AG08396 (cell line): ENCODE data around the gene PKHD1.

Source experiments
- DNase-seq: peaks from one replicate; pipeline ENCODE4 v3.0.0; 2012; ENCODE audit warnings: low spot score, mixed read lengths

Gene PKHD1

DNA sequence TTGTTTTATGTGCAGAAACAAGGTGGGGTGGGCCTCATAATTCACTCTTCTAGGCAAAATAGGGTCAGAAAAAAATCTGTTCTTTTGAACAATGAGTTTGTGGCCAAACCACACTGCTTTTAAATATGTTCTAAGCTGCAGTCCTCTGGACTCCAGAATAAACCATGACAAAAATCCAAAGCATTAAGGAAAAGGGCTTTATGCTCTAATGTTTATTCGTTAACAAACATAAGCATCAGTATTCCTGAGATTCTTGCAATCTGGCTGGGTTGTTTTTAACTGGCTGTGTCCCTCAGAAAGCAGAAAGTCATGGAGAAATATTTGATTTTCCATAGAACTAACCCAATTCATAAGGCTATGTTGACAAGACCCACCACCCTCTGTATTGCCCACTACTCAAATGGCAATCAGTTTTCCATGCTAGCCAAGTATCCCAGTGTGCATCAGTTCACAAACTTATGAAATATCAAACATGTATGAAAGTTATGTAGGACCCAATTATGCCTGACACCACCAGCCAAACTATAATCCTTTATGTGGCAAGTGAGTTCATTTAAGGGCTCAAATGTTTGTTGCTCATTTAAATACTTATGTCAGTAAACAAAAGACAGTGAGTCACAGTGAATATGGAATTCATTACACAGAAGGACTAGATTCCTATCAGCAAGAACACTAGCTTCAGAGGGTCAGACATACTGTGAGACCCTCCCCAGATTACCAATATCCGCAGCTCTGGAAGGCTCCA is 45.1 kb downstream of the PKHD1 start:
- DNase-seq = no peak

DNA sequence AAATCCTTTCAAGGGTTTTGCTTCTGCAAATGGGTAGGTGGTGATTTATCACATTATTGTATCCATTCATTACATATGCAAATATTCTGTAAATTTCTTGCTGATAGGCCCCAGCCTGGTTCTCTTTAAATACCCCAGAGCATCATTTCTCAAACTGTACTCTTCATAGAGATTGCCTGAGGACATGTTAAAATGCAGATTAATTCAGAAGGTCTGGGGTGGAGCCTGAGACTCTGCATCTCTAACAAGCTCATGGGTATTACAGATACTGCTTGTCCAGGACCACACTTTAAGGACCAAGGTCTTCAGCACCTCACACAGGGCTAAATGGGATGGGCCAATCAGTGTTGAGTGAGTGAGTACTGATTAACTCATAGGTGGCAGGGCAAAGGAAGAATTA is 46.3 kb downstream of the PKHD1 start:
- DNase-seq = no peak

- DNase-seq = no peak
Measured at GRCh38 chr6:52027699-52028098, 59.7 kb downstream of the PKHD1 start.

DNA sequence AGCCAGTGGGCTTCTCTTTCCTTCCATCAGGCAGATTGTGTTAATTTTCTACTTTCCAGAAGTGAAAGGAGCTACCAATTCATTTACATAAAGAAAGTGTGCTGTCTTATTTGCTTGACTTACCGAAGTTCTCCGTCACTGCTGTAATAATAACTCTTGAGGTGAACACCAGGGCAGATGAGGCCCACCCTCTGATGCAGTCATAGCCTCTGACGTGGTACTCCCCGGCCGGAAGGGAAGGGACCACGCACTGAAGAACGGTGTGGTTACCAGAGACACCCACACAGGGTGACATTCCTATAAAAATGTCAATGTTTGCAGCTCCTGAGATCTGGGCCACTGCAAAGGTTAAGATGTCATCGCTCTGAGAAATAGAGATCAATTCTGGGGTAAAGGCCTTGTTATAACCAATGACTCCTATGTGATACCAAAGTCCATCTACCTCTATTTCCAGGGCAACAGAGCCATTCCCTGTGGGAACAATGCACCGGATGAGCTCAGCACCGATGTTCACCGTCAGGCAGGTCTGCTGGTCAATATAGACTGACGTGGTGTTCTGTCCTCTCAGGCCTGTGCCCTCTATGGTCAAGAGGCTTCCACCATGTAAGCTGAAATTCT is 62.9 kb downstream of the PKHD1 start:
- no peak for DNase-seq

- no peak for DNase-seq
Measured at GRCh38 chr6:52022675-52023074, 64.7 kb downstream of the PKHD1 start.

DNA sequence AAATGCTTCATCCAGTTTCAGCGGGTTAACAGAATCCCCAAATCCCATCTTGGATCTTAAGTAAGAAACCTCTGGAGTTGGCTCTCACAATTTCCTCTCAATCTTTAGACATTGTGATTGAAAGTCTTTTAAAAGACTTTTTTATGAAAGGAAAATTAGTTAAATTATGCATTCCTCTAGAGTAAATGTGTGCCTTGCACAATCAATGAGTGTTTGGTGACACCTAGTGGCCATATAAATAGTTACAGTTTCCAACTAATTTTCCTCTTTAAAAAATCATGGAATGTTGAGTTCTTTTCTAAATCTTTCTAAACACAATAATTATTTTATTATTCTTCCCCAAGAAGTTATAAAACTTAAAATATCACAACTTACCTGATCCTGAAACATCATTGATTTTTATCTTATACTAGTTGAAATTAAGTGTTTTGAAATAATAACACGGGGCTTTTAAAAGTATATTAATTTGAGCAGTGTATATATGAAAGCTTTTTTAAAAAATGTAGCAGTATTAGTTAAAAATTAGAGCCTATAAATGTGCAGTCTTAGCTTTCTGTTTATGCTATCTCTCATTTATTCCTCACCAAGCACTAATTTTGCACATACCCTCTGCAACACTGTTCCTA is 66.4 kb downstream of the PKHD1 start:
- DNase-seq = peak; percentile 5

GRCh38 chr6:52019881-52020280 is 67.5 kb downstream of the PKHD1 start:
- no peak for DNase-seq

- DNase-seq = no peak
Measured at GRCh38 chr6:52019092-52019491, 68.3 kb downstream of the PKHD1 start.

DNA sequence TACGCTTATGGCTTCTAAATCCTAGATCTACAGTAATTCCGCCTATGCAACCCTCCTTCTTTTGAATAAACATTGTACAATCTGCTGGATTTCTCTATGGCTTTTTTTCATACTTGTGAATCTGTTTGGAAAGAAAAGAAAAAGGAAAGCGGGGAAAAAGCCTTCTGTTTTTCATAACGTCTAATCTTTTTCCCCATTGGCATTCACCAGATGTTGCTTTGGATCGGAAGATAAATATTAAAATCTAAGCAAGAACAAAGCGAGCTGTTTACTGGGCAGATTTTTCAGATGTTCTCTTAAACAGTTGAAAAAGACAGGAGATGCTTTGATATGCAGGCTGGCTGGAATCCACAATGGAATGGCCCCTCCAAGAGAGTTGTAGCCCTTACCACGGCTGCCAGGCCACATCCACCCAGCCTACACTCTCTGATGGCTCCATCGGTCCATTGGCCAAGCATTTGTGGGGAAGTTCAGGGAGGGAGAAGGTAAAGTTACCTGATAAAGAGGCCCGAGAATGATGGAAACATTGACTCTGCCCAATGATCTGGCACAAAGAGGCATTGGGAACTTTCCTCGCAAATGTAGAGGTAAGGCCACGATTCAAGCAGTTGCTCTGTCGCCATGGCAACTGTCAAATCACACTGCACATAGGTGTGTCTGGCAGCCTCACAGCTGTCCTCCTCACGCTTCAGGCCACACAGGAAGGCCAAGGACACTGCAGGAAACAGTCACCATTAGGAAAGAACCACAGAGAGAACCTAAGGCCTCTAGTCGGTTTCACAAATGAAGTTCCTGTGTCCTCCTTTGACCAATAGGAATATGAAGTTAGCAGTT is 70.3 kb downstream of the PKHD1 start:
- no peak for DNase-seq

DNA sequence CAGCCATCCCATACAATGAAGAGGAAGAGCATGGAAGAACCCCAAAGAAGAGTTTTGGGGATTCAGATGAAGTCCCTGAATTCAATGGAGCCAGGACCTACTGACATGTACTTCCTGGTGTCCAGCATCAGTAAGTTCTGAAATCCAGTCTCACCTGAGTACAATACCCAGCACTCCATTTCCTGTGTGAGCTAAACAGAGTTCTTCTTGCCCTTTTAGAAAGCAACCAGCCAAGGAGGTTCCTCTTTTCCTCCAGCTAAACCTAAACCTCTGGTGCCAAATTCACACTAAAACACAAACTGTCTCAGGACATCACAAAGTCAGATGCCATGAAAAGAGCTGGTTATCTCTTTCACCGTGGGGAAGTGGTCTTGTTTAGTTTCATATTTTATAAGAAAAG is 71.5 kb downstream of the PKHD1 start:
- no peak for DNase-seq

GRCh38 chr6:52014391-52014790 is 73.0 kb downstream of the PKHD1 start:
- no peak for DNase-seq

- no peak for DNase-seq
Measured at GRCh38 chr6:52013035-52013434, 74.4 kb downstream of the PKHD1 start.

DNA sequence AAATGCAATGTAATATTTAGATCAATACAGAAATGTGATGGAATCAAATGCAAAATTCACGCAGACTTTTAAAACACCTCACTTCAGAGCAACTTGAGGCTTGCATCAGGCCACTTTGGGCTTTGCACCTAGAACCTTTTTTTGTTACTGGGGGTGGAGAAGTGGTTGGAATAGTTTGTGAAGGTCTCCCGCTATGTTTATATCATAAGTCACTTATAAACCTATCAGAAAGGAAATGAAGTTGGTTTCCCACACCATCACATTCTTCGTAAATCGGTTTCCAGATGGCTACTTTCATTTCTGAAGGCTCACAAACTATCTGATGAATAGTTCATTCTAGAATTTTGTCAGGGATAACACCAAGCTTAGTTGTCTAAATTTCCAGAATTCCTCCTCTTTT is 74.8 kb downstream of the PKHD1 start:
- no peak for DNase-seq

DNA sequence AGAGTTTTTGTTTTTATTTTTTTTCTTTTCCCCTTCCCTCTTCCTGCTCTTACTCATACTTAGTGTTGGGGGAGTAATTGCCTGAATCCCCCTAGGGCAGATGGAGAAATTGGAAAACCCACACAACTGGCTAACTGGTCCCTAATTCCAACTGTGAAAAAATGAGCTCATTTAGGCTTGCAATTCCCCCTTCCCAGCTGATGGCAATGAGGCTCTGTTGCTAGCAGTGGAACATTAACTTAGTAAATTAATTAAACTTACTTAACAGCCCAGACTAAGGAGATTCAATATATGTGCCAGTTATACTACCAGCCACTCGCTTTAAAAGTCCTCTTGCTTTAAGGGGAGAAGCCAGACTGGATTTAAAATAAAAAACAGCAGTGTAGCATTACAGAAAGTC is 76.6 kb downstream of the PKHD1 start:
- no peak for DNase-seq

DNA sequence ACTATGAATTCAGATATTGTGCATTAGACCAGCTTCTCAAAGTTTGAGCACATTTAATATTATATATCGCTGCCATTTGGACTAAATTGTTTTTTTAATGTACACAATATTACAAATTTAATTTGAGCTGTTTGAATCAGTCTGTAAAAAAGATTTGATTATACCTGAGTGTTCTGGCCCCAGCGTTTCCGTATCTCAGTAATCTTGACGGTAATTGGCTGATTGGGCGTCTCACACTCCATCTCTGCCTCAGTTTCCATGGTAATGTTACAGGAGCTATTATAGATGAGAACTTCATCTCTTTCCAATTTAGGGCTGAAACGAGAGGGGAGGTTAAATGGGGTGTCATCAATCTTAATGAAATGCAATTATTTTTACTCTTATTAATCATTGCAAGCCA is 77.3 kb downstream of the PKHD1 start:
- DNase-seq = no peak

DNA sequence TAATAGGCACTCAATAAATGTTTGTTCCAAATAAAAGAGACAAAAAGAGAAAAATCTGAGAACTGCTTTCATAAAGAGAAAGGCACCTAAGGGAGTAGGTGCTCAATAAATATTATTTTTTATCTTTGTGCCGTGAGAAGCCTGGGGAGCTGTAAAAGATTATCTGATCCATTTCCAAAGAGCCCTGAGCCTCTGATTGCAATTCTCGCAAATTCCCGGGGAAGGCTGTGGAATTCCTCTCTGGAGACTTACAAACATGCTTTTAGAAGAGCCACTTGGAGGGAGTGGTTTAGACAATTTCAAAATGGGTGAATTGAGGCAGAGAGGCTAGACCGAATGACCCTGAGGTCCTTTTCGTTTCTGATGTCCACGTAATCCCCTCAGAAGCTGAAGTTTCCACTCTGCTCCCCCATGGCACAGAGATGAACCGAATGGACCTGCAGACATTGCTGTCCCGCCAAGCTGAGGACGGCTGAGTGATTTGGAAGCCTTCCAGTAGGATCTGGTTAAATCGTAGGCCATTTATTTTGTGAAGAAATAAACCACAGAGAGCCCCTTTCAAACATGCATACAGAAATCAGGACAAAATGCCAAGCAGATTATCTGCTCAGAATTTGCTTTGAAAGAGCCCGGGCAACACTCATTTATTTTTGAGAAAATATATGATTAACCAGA is 77.8 kb downstream of the PKHD1 start:
- DNase-seq = no peak

DNA sequence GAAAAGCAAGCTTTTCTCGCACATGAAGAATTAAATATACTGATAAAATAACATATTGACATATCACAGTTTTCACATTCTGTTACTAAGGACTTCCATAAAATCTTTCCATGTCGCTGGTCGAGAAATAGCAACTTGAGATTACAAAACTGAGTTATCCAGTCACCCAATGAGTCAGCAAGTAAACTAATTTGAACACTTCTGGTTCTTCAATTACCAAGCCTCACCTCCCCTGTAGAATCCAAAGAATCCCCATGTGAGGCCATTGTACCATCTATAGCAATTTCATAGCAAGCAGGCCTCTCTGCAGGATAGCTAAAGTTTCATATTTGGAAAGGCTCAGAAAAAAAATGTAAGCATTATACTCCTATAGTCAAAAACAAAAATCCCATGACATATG is 87.3 kb downstream of the PKHD1 start:
- no peak for DNase-seq

- DNase-seq = no peak
Measured at GRCh38 chr6:51996296-51996947, 91.0 kb downstream of the PKHD1 start.

- DNase-seq = no peak
Measured at GRCh38 chr6:51995214-51995755, 92.1 kb downstream of the PKHD1 start.

- no peak for DNase-seq
Measured at GRCh38 chr6:51992876-51993275, 94.5 kb downstream of the PKHD1 start.

GRCh38 chr6:51989789-51990188 is 97.6 kb downstream of the PKHD1 start:
- no peak for DNase-seq
